Muscle of back (tissue), 11 donors: Measurements from ENCODE around the gene CACNA2D1. TPM values are rescaled to one million over a fixed set of nuclear protein-coding genes. Genes with fewer than 3 reads are reported as not detected.

Experiments used
- DNase-seq, 3 donors: peaks; one replicate each; pipeline versions ENCODE4 v3.0.0 to v3.0.0-alpha.2; 2013
- polyA plus RNA-seq, 10 donors: library from polyadenylated mRNA; unstranded; fragments of 120-200 nt; gene quantifications; one replicate each; pipeline ENCODE4 v1.2.1, GENCODE V29; 2013; ENCODE audit not compliant: insufficient read length in 10 of 10

CACNA2D1 gene
- polyA plus RNA-seq, 10 donors: 79.1 to 158 (median 107) TPM

DNA sequence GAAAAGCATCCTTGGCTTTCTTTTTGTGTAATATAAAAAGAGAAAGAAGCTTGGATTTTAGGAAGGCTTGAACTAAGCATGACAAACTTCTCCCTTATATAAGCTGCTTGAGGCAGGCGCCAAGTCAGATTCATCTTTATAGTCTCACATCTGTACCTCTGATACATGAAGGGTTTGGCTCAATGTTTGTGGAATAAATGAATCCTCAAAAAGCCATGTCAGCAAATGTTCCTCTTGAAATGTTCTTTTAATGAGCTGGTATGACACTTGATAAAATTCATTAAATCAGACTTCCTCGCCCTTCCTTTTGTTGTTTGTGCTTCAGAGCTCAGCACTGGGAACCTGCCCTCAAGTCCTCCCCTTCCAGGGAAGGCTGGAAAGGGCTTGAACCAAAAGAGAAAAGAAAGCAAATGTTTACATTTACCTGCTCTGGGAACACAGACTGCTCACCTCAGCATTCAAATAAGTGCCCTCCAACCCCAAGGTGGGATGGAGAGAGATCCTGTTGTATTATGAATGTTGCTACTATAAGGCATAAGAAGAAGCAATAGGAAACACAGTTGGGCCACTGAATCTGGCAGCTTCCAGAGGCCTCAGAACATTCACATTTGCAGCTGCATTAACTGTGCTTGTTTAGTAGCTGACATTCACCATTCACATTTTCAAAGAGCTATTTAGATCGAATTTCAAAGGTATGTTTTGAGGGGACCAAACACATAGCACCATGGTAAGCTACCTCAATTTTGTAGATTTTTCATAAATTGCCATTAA, 212.6 kb downstream of the CACNA2D1 start:
- DNase-seq: no peak

DNA sequence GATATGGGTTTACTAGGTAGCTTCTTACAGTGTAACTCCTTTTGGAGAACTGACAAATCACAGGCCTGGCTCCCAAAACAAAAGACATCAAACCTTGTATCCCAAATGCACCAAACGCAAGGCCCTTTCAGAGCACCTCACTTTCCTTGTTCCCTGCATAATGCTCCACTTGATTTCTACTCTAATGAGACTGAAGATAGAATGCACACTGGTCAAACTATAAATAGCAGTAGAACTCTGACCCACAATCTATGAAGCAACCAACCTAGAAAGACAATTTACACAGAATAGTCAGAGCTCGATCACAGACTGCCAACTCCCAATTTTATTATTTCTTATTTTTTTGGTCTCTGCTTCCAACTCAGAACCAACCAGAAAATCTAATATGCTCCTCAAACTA, 214.4 kb downstream of the CACNA2D1 start:
- DNase-seq: no peak

- DNase-seq: no peak
Observed at GRCh38 chr7:82226191-82226590, 217.4 kb downstream of the CACNA2D1 start.

DNA sequence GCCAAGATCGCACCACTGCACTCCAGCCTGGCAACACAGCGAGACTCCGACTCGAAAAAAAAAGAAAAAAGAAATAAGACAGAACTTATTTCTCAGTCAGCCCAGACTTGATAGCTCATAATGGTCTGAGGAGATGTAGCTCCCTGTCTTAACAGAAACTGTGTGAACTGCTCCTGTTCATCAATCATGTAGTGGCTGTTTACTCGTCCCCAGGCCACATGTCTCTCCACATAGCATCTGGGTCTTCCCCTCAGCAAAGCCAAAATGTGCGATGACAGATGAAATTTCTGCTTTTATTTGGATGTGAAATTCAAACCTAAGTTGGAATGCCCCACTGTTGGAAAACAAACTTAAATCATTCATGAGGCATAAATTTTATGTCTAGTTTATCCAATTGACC, 219.0 kb downstream of the CACNA2D1 start:
- DNase-seq: no peak

DNA sequence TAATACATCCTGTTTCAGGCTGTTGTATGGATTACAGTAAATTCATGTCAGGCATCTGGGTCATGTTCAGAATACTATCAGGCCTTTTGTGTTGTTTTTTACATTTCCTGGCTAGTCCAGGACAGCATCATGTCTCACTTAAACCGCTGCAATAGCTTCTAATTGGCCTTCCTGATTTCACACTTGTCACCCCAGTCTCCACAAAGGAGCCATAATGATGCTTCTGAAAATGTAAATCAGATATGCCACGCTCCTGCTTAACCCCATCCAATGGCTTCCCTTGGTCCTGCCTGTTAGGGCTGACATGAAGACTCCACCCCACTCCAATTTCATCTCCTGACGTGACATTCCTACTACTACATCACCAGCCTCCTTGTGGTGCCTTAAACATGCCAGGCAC, 220.0 kb downstream of the CACNA2D1 start:
- no peak for DNase-seq

- no peak for DNase-seq
Observed at GRCh38 chr7:82221152-82221674, 222.4 kb downstream of the CACNA2D1 start.

DNA sequence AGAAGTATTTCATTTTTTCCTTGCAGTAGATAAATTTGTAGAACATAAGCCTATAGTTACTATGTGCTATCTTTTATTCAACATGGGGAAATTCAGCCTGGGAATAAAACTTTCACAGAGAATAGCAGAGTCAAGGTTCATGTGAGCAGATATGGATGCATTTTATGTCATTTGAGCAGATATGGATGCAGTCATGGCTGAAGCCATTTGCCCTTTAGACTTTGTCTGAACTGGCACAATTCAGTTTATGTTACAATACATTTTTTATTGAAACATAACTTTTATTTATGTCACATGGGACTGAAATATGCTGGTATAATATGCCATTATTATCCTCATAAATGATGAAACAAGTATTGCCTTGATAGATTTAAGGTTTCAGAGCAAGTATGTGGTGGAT, 231.1 kb downstream of the CACNA2D1 start:
- DNase-seq: no peak

GRCh38 chr7:82211333-82211732, 232.2 kb downstream of the CACNA2D1 start:
- no peak for DNase-seq

- no peak for DNase-seq
Observed at GRCh38 chr7:82210416-82211184, 233.0 kb downstream of the CACNA2D1 start.

- no peak for DNase-seq
Observed at GRCh38 chr7:82209179-82209747, 234.3 kb downstream of the CACNA2D1 start.

DNA sequence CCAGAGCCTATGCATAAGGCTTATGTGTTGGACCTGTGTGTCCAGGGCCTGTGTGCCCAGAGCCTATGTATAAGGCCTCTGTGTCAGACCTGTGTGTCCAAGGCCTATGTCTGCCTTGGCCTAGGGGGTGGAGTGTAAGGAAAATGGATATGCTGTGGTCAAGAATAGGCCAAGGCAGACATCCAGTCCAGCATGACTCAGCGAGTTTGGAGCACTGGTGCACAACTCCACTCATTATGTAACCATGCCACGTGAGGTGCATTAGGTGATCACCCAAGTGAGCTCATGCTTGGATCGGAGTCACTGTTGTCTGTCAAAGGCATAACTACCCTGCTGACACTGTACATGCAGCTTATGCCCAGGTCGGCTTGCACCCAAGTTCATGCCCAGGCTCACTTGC, 238.9 kb downstream of the CACNA2D1 start:
- DNase-seq: peak in 1 of 3 donors; percentile 15

- DNase-seq: no peak
Observed at GRCh38 chr7:82202965-82203364, 240.6 kb downstream of the CACNA2D1 start.

- DNase-seq: no peak
Observed at GRCh38 chr7:82202107-82202506, 241.5 kb downstream of the CACNA2D1 start.

GRCh38 chr7:82200601-82201000, 243.0 kb downstream of the CACNA2D1 start:
- DNase-seq: no peak

- peak in 1 of 3 donors; percentile 2 for DNase-seq
Observed at GRCh38 chr7:82194016-82194643, 249.4 kb downstream of the CACNA2D1 start.

GRCh38 chr7:82188636-82189035, 254.9 kb downstream of the CACNA2D1 start:
- DNase-seq: no peak

DNA sequence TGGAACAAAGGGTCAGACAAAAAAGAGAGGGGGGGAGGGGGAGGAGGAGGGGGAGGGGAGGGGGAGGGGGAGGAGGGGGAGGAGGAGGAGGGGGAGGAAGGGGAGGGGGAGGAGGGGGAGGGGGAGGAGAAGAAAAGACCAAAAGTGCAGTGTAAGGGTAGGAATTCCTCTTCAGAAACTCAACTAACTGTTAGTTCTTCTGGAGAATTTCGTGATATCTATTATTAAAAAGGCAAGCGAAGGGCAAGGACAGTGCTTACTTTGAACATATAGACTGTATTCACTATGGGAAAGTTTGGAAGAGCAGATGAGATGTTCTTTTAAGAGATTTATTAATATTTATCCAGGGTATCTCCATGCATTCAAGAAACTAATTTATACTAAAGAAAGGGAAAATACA, 258.1 kb downstream of the CACNA2D1 start:
- no peak for DNase-seq

DNA sequence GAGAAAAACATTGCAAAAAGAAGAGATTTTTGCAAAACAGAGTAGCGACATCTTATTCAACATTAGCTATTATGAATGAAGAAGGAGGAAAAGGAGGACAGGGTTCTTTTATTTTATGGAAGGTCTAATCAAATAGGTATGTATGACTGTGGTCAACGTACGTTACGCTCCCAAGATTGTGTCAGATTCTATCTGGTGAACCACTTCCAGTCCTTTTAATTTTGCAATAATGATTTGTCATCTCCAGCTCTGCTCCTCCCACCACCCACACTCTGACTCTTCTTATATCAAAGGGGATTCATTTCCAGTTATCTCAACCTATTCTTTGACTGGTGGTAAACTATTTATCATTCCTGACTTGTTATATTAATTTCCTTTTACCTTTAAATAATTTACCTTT, 259.9 kb downstream of the CACNA2D1 start:
- DNase-seq: peak in 1 of 3 donors; percentile 28

GRCh38 chr7:82179311-82179710, 264.3 kb downstream of the CACNA2D1 start:
- DNase-seq: no peak

DNA sequence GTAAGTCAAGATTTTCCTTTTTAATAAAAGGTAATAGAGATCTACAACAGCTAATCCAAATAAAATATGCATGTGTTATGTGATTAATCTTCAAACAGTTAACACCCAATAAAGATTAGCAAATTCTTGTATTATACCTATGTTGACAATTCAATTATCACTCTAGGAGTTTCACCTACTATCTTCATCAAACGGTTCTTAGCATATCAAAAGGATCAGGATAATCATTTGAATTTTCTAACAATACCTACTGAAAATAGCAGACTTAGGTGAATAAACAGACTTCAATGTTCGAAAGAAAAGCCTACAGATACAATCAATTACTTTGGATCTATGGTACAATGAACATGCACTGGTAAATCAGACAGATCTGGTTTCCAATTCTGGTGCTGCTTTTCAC, 268.3 kb downstream of the CACNA2D1 start:
- no peak for DNase-seq

GRCh38 chr7:82173400-82174021, 270.1 kb downstream of the CACNA2D1 start:
- no peak for DNase-seq

DNA sequence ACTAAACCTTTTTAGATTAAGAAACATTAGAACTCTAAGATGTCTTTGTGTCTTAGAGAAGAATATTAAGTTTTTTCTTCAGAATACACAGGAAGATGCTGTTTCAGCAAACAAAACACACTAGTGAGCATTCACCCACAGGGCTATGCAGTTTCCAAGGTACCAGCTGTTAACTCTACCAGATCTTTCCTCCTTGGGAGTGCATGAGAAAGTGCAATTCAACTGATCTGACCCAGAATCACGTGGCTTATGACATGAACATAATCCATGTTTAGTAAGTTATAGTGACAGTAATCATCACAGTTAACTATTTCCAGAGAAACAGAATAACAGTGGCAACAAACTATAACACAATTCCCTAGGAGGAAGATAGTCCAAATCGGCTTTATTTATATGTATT, 270.7 kb downstream of the CACNA2D1 start:
- no peak for DNase-seq
